Mesendoderm (in vitro differentiated cells): ENCODE data around the gene SRGAP2C.
A peak's percentile ranks its signal among the peaks of the same experiment; 100 is the strongest.

ENCODE experiments used
- DNase-seq: peaks from one replicate; pipeline ENCODE4 v3.0.0; 2013
- H2AK5ac ChIP-seq: 2 replicates; pipeline ENCODE4 v1.6.1; 2013; ENCODE audit warnings: low read length, inconsistent platforms
- H2BK120ac ChIP-seq: 2 replicates; pipeline ENCODE4 v1.6.1; 2013; ENCODE audit warnings: low read depth, mild to moderate bottlenecking, low read length, moderate library complexity, mixed read lengths
- H2BK15ac ChIP-seq: replicated peaks from 2 replicates; pipeline ENCODE4 v1.6.1; 2013; ENCODE audit warnings: low read depth, mild to moderate bottlenecking, moderate library complexity
- H2BK5ac ChIP-seq: 2 replicates; pipeline ENCODE4 v1.6.1; 2013; ENCODE audit warnings: low read length, inconsistent platforms
- H3K18ac ChIP-seq: 2 replicates; pipeline ENCODE4 v1.6.1; 2013; ENCODE audit warnings: mild to moderate bottlenecking, low read length, mixed read lengths
- H3K23ac ChIP-seq: one replicate; pipeline ENCODE4 v1.6.1; 2013; ENCODE audit warnings: low read length
- H3K27ac ChIP-seq: 2 replicates; pipeline ENCODE4 v1.5.1; 2013; ENCODE audit warnings: low read depth, mild to moderate bottlenecking, inconsistent platforms, low read length, moderate library complexity
- H3K27me3 ChIP-seq: 2 replicates; pipeline ENCODE4 v1.6.1; 2013; ENCODE audit warnings: low read length, control low read depth, mild to moderate bottlenecking, inconsistent platforms; ENCODE audit not compliant: insufficient read depth, poor library complexity
- H3K36me3 ChIP-seq: 2 replicates; pipeline ENCODE4 v1.6.1; 2013; ENCODE audit warnings: low read length, inconsistent platforms; ENCODE audit not compliant: control insufficient read depth, insufficient read depth
- H3K4ac ChIP-seq: one replicate; pipeline ENCODE4 v1.6.1; 2013; ENCODE audit warnings: low read depth, mild to moderate bottlenecking, low read length, moderate library complexity
- H3K4me1 ChIP-seq: 2 replicates; pipeline ENCODE4 v1.6.1; 2013; ENCODE audit warnings: low read depth, low read length, inconsistent platforms; ENCODE audit not compliant: control insufficient read depth
- H3K4me2 ChIP-seq: 2 replicates; pipeline ENCODE4 v1.6.1; 2013; ENCODE audit warnings: low read length
- H3K4me3 ChIP-seq: 2 replicates; pipeline ENCODE4 v1.5.1; 2013; ENCODE audit warnings: mild to moderate bottlenecking, low read length
- H3K56ac ChIP-seq: one replicate; pipeline ENCODE4 v1.6.1; 2013; ENCODE audit warnings: low read length
- H3K79me1 ChIP-seq: 2 replicates; pipeline ENCODE4 v1.6.1; 2013; ENCODE audit warnings: low read length, inconsistent platforms
- H3K79me2 ChIP-seq: 2 replicates; pipeline ENCODE4 v1.6.1; 2013; ENCODE audit warnings: mild to moderate bottlenecking, low read length; ENCODE audit not compliant: control insufficient read depth, insufficient read depth
- H3K9ac ChIP-seq: 2 replicates; pipeline ENCODE4 v1.6.1; 2013; ENCODE audit warnings: low read length, inconsistent platforms
- H4K5ac ChIP-seq: one replicate; pipeline ENCODE4 v1.6.1; 2013; ENCODE audit warnings: low read length
- H4K8ac ChIP-seq: one replicate; pipeline ENCODE4 v1.6.1; 2013; ENCODE audit warnings: low read depth, mild to moderate bottlenecking, control low read depth, low read length, moderate library complexity
- WGBS: extraction: QIAGEN DNeasy Blood & Tissue Kit; methylation state at CpG from one replicate; pipeline ENCODE4 v1.1.7; 2013; ENCODE audit warnings: low lambda C conversion rate, missing lambda C conversion rate; ENCODE audit not compliant: insufficient coverage; ENCODE audit errors: extremely low coverage; 5-methylcytosine and 5-hydroxymethylcytosine counted together

SRGAP2C gene

DNA sequence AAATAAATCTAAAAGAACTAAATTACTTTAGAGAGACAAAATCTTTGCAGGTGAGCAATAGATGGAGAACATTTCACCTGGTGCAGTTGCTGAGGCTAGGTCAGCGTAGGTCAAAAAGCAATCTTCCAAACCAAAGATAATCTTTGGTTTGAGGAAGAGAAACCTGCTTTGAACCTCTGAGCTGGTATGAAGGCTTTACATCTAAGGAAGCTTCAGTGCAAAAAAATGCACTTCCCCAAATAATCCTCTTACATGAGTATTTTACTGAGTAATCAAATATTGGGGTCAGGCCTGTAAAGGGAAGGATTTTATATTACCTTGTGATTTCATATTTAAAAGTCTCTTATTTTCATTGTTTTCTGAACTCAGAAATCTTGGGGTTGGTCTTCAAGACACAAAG lies 223.6 kb downstream of the SRGAP2C start:
- Histone ChIP-seq H2BK120ac (no peak overlapping the region), H3K79me1 (no peaks in the 10 kb centered on the region), H3K4me1 (no peaks in the 10 kb centered on the region), H3K56ac (no peak overlapping the region), H2BK5ac (no peak overlapping the region), H3K18ac (no peak overlapping the region), H3K23ac (no peak overlapping the region), H3K27me3 (no peaks in the 10 kb centered on the region), H3K79me2 (no peaks in the 10 kb centered on the region), H3K4me3 (no peak overlapping the region), H4K8ac (no peak overlapping the region), H3K27ac (no peak overlapping the region), H3K4me2 (no peak overlapping the region), H2AK5ac (no peak overlapping the region), H3K9ac (no peak overlapping the region), H3K36me3 (no peaks in the 10 kb centered on the region), H3K4ac (no peak overlapping the region), H4K5ac (no peak overlapping the region), H2BK15ac (no peak overlapping the region)
- no peak for DNase-seq
- no CpG with 5 or more reads among the region's 1 CpG for WGBS

DNA sequence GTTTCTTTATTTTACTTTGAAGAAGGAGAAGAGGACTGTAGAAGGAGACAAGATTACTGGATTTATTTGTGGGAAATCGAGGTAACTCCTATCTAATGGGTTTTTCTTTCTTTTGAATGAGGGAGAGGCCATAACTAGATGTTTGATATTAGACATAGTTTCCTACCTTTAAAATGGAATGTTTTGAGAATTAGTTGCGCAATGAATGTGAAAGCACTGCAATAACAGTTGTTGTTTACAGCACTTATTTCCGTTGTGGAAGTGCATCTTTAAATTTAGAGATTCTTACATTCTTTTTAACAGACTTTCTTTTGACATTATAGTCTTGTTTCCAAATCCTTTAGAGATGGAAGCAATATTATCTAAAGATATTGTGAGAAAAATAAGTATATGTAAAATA lies 229.0 kb downstream of the SRGAP2C start:
- DNase-seq: no peak
- H3K4ac ChIP-seq: no peak overlapping the region
- H3K36me3 ChIP-seq: no peaks in the 10 kb centered on the region
- H2BK120ac ChIP-seq: no peak overlapping the region
- no peak overlapping the region for H3K18ac ChIP-seq
- no peak overlapping the region for H4K5ac ChIP-seq
- H4K8ac ChIP-seq: no peak overlapping the region
- no peaks in the 10 kb centered on the region for H3K27me3 ChIP-seq
- H3K4me1 ChIP-seq: no peaks in the 10 kb centered on the region
- no peak overlapping the region for H3K4me2 ChIP-seq
- H3K23ac ChIP-seq: no peak overlapping the region
- H2AK5ac ChIP-seq: no peak overlapping the region
- no peaks in the 10 kb centered on the region for H3K79me2 ChIP-seq
- H3K27ac ChIP-seq: no peak overlapping the region
- no peak overlapping the region for H3K9ac ChIP-seq
- H2BK5ac ChIP-seq: no peak overlapping the region
- no CpG with 5 or more reads among the region's 3 CpGs for WGBS
- H3K4me3 ChIP-seq: no peak overlapping the region
- H3K79me1 ChIP-seq: no peaks in the 10 kb centered on the region
- H2BK15ac ChIP-seq: no peak overlapping the region
- H3K56ac ChIP-seq: no peak overlapping the region

DNA sequence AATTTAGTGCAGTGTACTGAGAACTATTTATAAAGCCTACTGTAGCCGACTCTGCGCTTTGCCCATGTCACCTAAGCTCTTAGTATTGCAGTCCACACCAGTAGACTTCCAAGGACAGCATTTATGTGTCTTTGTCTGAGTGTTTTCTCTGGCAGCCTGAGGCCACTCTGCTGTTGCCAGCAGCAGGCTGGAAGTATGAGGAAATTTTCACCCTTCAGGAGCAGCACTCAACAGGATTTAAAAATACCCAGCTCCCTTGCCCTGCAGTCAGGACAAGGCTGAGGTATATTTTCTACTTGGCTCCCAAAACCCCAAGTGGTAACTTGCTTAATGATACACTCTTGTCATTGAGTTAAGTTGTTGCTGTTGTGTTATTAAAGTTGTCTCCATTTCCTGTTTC lies 230.1 kb downstream of the SRGAP2C start:
- Histone ChIP-seq H3K4me3 (no peak overlapping the region), H3K79me2 (no peaks in the 10 kb centered on the region), H3K79me1 (no peaks in the 10 kb centered on the region), H2BK120ac (no peak overlapping the region), H3K4me2 (no peak overlapping the region), H4K5ac (no peak overlapping the region), H3K23ac (no peak overlapping the region), H3K27me3 (no peaks in the 10 kb centered on the region), H3K56ac (no peak overlapping the region), H4K8ac (no peak overlapping the region), H3K18ac (no peak overlapping the region), H3K36me3 (no peaks in the 10 kb centered on the region), H3K4me1 (no peaks in the 10 kb centered on the region), H3K27ac (no peak overlapping the region), H2BK5ac (no peak overlapping the region), H3K4ac (no peak overlapping the region), H2AK5ac (no peak overlapping the region), H2BK15ac (no peak overlapping the region), H3K9ac (no peak overlapping the region)
- no CpG with 5 or more reads among the region's 2 CpGs for WGBS
- peak; percentile 4 for DNase-seq

DNA sequence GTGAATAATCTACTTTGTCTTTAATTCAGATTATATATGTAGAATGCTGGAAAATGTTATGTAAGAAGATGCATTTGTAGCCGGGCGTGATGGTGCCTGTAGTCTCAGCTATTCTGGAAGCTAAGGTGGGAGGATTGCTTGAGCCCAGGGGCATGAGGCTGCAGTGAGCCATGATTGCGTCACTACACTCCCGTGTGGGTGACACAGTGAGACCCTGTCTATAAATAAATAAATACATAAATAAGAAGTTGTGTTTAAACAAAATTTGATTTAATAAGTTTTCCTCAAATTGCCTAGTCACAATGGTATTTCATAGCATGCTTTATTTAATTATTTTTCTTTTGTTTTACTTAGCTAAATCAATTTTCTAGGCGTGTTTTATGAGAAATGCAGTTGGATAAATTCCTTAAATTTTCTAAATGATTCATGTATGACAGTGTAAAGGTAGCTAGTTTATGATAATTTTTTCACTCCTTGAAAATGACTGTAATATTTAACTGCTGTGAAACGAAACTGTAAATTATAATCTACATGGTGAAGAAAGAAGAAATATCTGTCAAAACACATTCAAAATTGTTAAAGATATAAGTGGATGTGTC lies 232.6 kb downstream of the SRGAP2C start:
- no peaks in the 10 kb centered on the region for H3K4me1 ChIP-seq
- no peak overlapping the region for H3K56ac ChIP-seq
- WGBS: no CpG with 5 or more reads among the region's 6 CpGs
- H3K36me3 ChIP-seq: no peaks in the 10 kb centered on the region
- no peak overlapping the region for H2BK5ac ChIP-seq
- no peak overlapping the region for H3K4me3 ChIP-seq
- H2BK120ac ChIP-seq: no peak overlapping the region
- no peak overlapping the region for H4K5ac ChIP-seq
- H3K79me1 ChIP-seq: no peaks in the 10 kb centered on the region
- no peak overlapping the region for H3K9ac ChIP-seq
- H3K79me2 ChIP-seq: no peaks in the 10 kb centered on the region
- no peaks in the 10 kb centered on the region for H3K27me3 ChIP-seq
- no peak overlapping the region for H4K8ac ChIP-seq
- DNase-seq: peak; percentile 40
- no peak overlapping the region for H3K18ac ChIP-seq
- H3K27ac ChIP-seq: no peak overlapping the region
- H3K4me2 ChIP-seq: no peak overlapping the region
- no peak overlapping the region for H3K4ac ChIP-seq
- H3K23ac ChIP-seq: no peak overlapping the region
- no peak overlapping the region for H2BK15ac ChIP-seq
- no peak overlapping the region for H2AK5ac ChIP-seq

DNA sequence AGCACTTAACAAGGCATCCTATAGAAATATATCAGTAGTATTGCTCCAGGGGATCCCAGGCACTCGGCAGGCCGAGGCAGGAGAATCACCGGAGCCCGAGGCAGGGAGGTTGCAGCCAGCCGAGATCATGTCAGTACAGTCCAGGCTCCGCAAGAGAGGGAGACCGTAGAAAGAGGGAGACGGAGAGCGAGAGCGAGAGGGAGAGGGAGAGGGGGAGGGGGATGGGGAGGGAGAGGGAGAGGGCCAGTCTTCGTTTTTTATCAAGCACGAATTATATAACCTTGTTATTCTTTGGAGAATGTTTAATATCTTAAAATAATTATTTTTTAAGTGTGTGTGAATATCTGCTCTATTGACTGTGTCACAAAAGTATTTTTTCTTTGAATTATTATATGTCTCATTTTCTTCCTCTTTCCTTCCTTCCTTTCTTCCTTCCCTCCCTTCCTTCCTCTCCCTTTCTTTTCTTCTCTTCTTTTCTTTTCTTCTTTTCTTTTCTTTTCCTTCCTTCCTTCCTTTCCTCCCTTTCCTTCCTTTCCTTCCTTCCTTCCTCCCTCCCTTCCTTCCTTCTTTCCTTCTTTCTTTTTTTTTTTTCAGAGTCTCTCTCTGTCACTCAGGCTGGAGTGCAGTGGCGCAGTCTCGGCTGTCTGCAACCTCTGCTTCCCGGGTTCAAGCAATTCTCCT lies 233.7 kb downstream of the SRGAP2C start:
- Histone ChIP-seq H3K36me3 (no peaks in the 10 kb centered on the region), H3K56ac (no peak overlapping the region), H3K79me1 (no peaks in the 10 kb centered on the region), H2BK15ac (no peak overlapping the region), H3K27ac (no peak overlapping the region), H3K9ac (no peak overlapping the region), H2AK5ac (no peak overlapping the region), H2BK5ac (no peak overlapping the region), H3K79me2 (no peaks in the 10 kb centered on the region), H3K27me3 (no peaks in the 10 kb centered on the region), H2BK120ac (no peak overlapping the region), H3K4me3 (no peak overlapping the region), H3K4me2 (no peak overlapping the region), H3K23ac (no peak overlapping the region), H3K4me1 (no peaks in the 10 kb centered on the region), H3K4ac (no peak overlapping the region), H3K18ac (no peak overlapping the region), H4K8ac (no peak overlapping the region), H4K5ac (no peak overlapping the region)
- peak; percentile 69 for DNase-seq
- WGBS: no CpG with 5 or more reads among the region's 15 CpGs
